Memory B cell (primary cell): ENCODE results near the gene UGT1A4.
"Not testable (repeated sequence)": the region's sequence is repeated elsewhere in the genome, so short reads cannot be mapped to it uniquely, and the experiment has no call there.

Experiments
- ATAC-seq: fragments of 150-1000 bp; cut with Tn5 transposase; 2 replicates; pipeline ENCODE4 v1.10.0; 2021; ENCODE audit warnings: low read depth, mild to moderate bottlenecking, moderate library complexity
- DNase-seq, 2 donors: peaks; one replicate each; pipeline ENCODE4 v3.0.0; 2022; ENCODE audit warnings: low spot score in 2 of 2
- H3K27ac Mint-ChIP-seq: one replicate; pipeline ENCODE4 v1.8.0; 2022; ENCODE audit warnings: mild to moderate bottlenecking, moderate library complexity, mixed read lengths
- H3K27me3 Mint-ChIP-seq: one replicate; pipeline ENCODE4 v1.8.0; 2022; ENCODE audit warnings: mixed read lengths
- H3K36me3 Mint-ChIP-seq: one replicate; pipeline ENCODE4 v1.8.0; 2022; ENCODE audit warnings: mild to moderate bottlenecking, mixed read lengths
- H3K4me1 Mint-ChIP-seq: one replicate; pipeline ENCODE4 v1.8.0; 2022; ENCODE audit warnings: mixed read lengths
- H3K4me3 Mint-ChIP-seq: one replicate; pipeline ENCODE4 v1.8.0; 2022; ENCODE audit warnings: mild to moderate bottlenecking, moderate library complexity, mixed read lengths
- H3K9me3 Mint-ChIP-seq: one replicate; pipeline ENCODE4 v1.8.0; 2022; ENCODE audit warnings: mixed read lengths

The UGT1A4 gene

GRCh38 chr2:233689501-233689900, 29.0 kb upstream of the UGT1A4 start:
- Mint-ChIP-seq H3K36me3 (no peaks in the 10 kb centered on the region), H3K9me3 (no peaks in the 10 kb centered on the region), H3K4me3 (no peak overlapping the region), H3K4me1 (peaks cover 6% of the 10 kb centered on the region), H3K27ac (no peak overlapping the region), H3K27me3 (peaks cover 12% of the 10 kb centered on the region)
- ATAC-seq (no peak), DNase-seq (no peak)

DNA sequence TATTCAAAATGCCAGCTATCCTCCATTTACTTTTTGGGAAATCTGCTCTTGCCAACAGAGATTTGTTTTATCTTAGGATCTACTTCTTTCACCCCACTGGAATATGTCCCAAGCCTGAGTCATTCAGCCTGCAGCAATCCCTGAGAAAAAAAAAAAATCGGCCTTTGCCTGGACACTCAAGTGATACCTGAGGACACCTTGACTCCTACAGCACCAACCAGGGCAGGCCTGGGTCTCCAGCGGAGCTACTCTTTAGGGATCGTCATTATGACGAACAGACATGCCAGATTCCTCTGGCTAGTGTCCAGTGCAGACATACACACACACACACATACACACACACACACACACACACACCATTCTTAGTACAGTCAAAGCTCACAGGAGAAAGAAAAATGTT, 28.1 kb upstream of the UGT1A4 start:
- H3K27ac Mint-ChIP-seq: no peak overlapping the region
- no peak overlapping the region for H3K4me3 Mint-ChIP-seq
- ATAC-seq: no peak
- no peaks in the 10 kb centered on the region for H3K9me3 Mint-ChIP-seq
- peaks cover 6% of the 10 kb centered on the region for H3K4me1 Mint-ChIP-seq
- peaks cover 12% of the 10 kb centered on the region for H3K27me3 Mint-ChIP-seq
- H3K36me3 Mint-ChIP-seq: no peaks in the 10 kb centered on the region
- no peak for DNase-seq

DNA sequence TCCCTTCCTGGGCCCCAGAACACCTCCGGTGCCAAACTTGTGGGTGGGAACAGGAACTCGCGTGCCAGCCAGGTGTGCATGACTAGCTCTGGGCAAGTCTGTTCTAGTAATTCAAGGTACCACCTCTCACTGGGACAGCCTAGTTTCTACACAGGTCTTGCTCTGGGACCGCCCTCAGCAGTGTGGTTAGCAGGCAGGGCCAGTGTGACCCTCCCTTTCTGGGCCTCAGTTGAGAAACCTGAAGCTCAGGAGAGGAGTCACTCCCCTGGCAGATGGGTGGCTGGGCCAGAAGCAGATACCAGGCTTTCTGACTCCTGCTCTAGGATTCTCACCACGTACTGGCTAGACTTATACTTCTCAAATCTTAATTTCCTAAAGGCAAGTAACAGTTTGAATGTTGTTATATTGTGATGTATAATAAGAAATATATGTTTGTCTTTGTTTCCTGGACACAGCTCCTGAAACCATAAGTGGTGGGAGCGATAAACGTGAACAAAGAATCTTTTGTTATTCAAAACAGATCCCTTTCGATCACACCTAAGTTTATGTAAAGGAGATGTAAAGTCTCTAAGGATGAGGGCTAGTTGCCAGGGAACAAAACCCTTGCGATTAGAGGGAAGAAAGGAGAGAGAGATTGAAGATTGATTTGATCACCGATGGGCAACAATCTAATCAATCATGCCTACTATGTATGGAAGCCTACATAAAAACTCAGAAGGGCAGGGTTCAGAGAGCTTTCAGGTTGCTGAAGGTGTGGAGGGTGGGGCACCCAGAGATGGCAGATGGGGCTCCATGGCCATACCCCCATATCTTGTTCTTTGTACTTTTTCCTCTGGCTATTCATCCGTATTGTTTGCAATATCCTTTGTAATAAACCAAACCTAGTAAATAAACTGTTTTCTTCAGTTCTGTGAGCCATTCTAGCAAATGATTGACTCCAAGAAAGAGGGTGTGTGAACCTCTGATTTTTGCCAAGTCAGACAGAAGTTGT, 26.8 kb upstream of the UGT1A4 start:
- no peak for ATAC-seq
- DNase-seq: no peak
- H3K27ac Mint-ChIP-seq: no peak overlapping the region

DNA sequence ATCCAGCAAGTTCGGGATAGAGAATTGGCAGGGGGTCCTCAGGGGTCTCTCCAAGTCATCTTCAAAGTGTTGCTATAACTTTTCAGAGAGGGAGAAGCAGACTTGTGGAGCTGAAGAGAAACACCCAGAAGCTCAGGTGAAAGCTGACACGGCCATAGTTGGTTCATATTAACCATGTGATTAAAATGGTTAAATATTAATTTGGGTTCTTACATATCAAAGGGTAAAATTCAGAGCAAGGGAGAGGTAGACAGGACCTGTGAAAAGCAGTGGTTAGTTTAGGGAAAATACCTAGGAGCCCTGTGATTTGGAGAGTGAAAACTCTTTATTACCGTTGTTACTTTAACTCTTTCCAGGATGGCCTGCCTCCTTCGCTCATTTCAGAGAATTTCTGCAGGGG, 25.9 kb upstream of the UGT1A4 start, which contains the start of gene UGT1A6:
Gene UGT1A6 (plus strand): TSS at position 243 of the 400 bp plus-strand sequence. CDS start 115 bp downstream, at position 358.
- ATAC-seq: no peak

More for the DNA sequence above, 26.8 kb upstream of the UGT1A4 start:
- H3K27me3 Mint-ChIP-seq: peaks cover 7% of the 10 kb centered on the region
- H3K4me3 Mint-ChIP-seq: no peak overlapping the region
- no peaks in the 10 kb centered on the region for H3K36me3 Mint-ChIP-seq
- H3K4me1 Mint-ChIP-seq: peaks cover 6% of the 10 kb centered on the region
- H3K9me3 Mint-ChIP-seq: no peaks in the 10 kb centered on the region

DNA sequence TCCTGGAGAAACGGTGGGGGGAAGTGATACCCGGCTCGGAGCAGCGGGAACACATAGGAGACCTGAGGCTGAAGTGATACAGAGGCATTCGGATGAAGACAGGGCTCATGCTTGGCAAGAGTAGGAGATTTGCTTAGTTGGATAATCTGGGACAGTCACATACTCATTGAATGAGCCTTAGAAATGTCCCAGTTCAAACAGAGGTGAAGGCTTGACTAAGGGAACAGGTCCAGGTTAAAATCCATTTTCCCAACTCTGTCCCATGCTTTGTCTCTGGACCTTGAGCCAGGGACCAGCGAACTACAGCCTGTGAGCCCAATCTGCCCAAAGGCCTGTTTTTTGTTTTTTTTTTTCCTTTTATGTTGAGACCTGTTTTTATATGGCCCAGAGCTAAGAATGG, 24.6 kb upstream of the UGT1A4 start:
- peaks cover 5% of the 10 kb centered on the region for H3K4me1 Mint-ChIP-seq
- no peak overlapping the region for H3K27ac Mint-ChIP-seq
- ATAC-seq (no peak), DNase-seq (no peak)
- H3K36me3 Mint-ChIP-seq: no peaks in the 10 kb centered on the region
- no peak overlapping the region for H3K4me3 Mint-ChIP-seq
- H3K27me3 Mint-ChIP-seq: peaks cover 5% of the 10 kb centered on the region
- H3K9me3 Mint-ChIP-seq: no peaks in the 10 kb centered on the region

More for the DNA sequence above, 25.9 kb upstream of the UGT1A4 start, which contains the start of gene UGT1A6:
- DNase-seq: no peak
- Mint-ChIP-seq H3K27ac (no peak within 1 kb of the TSS), H3K9me3 (no peaks in the 10 kb centered on the region), H3K4me1 (peaks cover 6% of the 10 kb centered on the region), H3K4me3 (no peak within 1 kb of the TSS), H3K27me3 (peaks cover 8% of the 10 kb centered on the region), H3K36me3 (no peaks in the 10 kb centered on the region)

DNA sequence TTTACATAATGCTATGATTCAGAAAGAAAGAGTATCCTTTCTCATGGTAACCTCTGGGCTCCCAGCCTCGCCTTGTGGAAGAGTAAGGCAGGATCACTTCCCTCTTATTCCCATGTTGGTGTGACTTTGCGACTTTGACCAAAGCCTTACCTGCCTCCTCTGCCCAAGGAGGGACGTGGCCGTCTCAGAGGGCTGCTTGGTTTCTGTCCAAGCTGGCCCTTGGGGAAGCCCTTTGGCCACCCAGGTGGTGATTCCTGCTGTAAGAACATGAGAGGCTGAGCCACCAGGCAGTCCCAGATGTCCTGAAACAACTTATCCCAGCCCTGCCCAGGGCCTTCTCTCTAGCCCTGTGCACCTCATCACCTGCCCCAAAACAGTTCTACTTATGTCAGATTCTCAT, 19.8 kb upstream of the UGT1A4 start:
- Mint-ChIP-seq H3K4me3 (no peak overlapping the region), H3K36me3 (no peaks in the 10 kb centered on the region), H3K4me1 (no peaks in the 10 kb centered on the region), H3K27me3 (peaks cover 3% of the 10 kb centered on the region), H3K9me3 (no peaks in the 10 kb centered on the region), H3K27ac (no peak overlapping the region)
- ATAC-seq: no peak
- DNase-seq: no peak

DNA sequence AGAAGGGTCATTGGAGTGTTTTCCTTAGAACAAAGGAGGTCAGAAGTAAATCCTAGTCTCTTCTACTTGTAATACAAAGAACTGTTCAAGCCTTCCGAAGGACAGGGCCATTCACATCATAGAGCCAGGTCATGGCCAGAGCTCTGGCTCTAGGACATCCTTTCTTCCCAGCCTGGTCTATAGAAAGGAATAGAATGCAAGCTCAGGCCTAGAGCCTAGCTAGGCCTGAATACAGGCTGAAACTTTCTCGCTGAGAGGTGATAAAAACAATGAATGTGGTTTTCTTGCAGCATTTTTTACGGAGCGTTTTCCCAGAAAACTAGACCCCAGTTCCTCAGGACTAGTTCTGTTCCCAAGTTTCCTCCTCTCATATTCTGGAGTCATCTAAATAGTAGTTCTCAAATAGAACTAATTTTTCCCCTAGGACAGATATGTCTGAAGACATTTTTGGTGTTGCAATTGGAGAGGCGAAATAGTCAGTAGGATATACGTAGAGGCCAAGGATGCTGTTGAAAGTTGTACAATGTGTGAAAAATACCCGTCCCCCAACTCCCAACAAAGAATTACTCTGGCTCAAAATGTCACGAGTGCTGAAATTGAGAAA, 19.0 kb upstream of the UGT1A4 start:
- no peak overlapping the region for H3K4me3 Mint-ChIP-seq
- ATAC-seq: no peak
- H3K9me3 Mint-ChIP-seq: peaks cover 3% of the 10 kb centered on the region
- H3K36me3 Mint-ChIP-seq: no peaks in the 10 kb centered on the region
- no peak for DNase-seq
- no peak overlapping the region for H3K27ac Mint-ChIP-seq
- no peaks in the 10 kb centered on the region for H3K4me1 Mint-ChIP-seq
- H3K27me3 Mint-ChIP-seq: peaks cover 3% of the 10 kb centered on the region

- Mint-ChIP-seq H3K4me1 (no peaks in the 10 kb centered on the region), H3K9me3 (peaks cover 3% of the 10 kb centered on the region), H3K27me3 (peaks cover 3% of the 10 kb centered on the region), H3K4me3 (no peak overlapping the region), H3K36me3 (no peaks in the 10 kb centered on the region), H3K27ac (no peak overlapping the region)
- no peak for DNase-seq
- ATAC-seq: no peak
Observed at GRCh38 chr2:233700028-233700635, 18.4 kb upstream of the UGT1A4 start.

DNA sequence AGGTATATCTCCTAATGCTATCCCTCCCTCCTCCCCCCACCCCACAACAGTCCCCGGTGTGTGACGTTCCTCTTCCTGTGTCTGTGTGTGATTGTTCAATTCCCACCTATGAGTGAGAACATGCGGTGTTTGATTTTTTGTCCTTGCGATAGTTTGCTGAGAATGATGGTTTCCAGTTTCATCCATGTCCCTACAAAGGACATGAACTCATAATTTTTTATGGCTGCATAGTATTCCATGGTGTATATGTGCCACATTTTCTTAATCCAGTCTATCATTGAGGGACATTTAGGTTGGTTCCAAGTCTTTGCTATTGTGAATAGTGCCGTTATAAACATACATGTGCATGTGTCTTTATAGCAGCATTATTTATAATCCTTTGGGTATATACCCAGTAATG, 17.7 kb upstream of the UGT1A4 start:
- H3K4me3 Mint-ChIP-seq, H3K4me1 Mint-ChIP-seq, H3K9me3 Mint-ChIP-seq, ATAC-seq, H3K36me3 Mint-ChIP-seq, H3K27me3 Mint-ChIP-seq, DNase-seq, H3K27ac Mint-ChIP-seq: not testable (repeated sequence)

- DNase-seq: no peak
- H3K27me3 Mint-ChIP-seq: peaks cover 4% of the 10 kb centered on the region
- H3K36me3 Mint-ChIP-seq: no peaks in the 10 kb centered on the region
- no peak overlapping the region for H3K27ac Mint-ChIP-seq
- no peak overlapping the region for H3K4me3 Mint-ChIP-seq
- peaks cover 3% of the 10 kb centered on the region for H3K9me3 Mint-ChIP-seq
- ATAC-seq: no peak
- H3K4me1 Mint-ChIP-seq: no peaks in the 10 kb centered on the region
Observed at GRCh38 chr2:233702238-233702637, 16.3 kb upstream of the UGT1A4 start.

- Mint-ChIP-seq H3K36me3 (no peaks in the 10 kb centered on the region), H3K27ac (no peak overlapping the region), H3K27me3 (peaks cover 8% of the 10 kb centered on the region), H3K9me3 (peaks cover 3% of the 10 kb centered on the region), H3K4me3 (no peak overlapping the region), H3K4me1 (no peaks in the 10 kb centered on the region)
- DNase-seq (no peak), ATAC-seq (no peak)
Observed at GRCh38 chr2:233705911-233706506, 12.5 kb upstream of the UGT1A4 start.

DNA sequence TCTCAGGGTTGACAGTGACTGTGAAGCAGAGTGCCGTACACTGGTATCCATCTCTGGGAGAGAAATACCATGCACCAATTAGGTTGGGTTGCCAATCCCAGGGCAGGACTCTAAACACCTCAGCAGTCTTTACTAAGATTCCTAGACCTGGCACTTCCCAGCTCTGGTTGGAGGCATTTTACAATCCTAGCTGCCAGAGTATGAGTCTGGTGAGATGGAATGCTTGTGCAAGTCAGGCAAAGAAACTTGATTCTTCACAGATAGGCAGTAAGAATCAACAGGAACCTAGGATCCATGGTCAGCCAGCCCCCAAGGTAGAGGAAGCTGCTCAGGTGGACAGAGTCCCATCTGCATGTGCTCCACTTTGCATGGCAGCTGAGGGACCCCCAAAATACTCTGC, 11.8 kb upstream of the UGT1A4 start:
- Mint-ChIP-seq H3K36me3 (no peaks in the 10 kb centered on the region), H3K27me3 (peaks cover 11% of the 10 kb centered on the region), H3K27ac (no peak overlapping the region), H3K4me3 (no peak overlapping the region), H3K9me3 (peaks cover 3% of the 10 kb centered on the region), H3K4me1 (peaks cover 5% of the 10 kb centered on the region)
- DNase-seq: no peak
- ATAC-seq: no peak

GRCh38 chr2:233707940-233708644, 10.4 kb upstream of the UGT1A4 start:
- Mint-ChIP-seq H3K9me3 (peaks cover 3% of the 10 kb centered on the region), H3K4me1 (peaks cover 6% of the 10 kb centered on the region), H3K27me3 (peaks cover 11% of the 10 kb centered on the region), H3K36me3 (no peaks in the 10 kb centered on the region), H3K4me3 (no peak overlapping the region), H3K27ac (no peak overlapping the region)
- DNase-seq (no peak), ATAC-seq (no peak)
